GM18870 (cell line): ENCODE measurements around the gene INHA.

Source experiments
- ATAC-seq: cut with Tn5 transposase; IDR thresholded peaks from one replicate; pipeline ENCODE4 v1.9.1; 2021; ENCODE audit warnings: moderate library complexity; ENCODE audit not compliant: unreplicated experiment

INHA gene

GRCh38 chr2:219571311-219572236 lies 536 bp upstream of the INHA start, which contains the start of gene OBSL1:
OBSL1 (minus strand) TSS chr2:219571539; CDS start chr2:219571232, 307 bp downstream.
- no peak for ATAC-seq

- no peak for ATAC-seq
Measured at GRCh38 chr2:219573166-219573565, 1.1 kb downstream of the INHA start.

- ATAC-seq: no peak
Measured at GRCh38 chr2:219574484-219575311, 2.6 kb downstream of the INHA start.

- ATAC-seq: no peak
Measured at GRCh38 chr2:219575566-219576504, 3.7 kb downstream of the INHA start.

GRCh38 chr2:219576505-219577388 lies 4.6 kb downstream of the INHA start:
- no peak for ATAC-seq

- ATAC-seq: no peak
Measured at GRCh38 chr2:219578811-219579613, 6.9 kb downstream of the INHA start.

GRCh38 chr2:219581346-219581745 lies 9.2 kb downstream of the INHA start:
- no peak for ATAC-seq

- no peak for ATAC-seq
Measured at GRCh38 chr2:219591091-219591490, 19.0 kb downstream of the INHA start.

GRCh38 chr2:219592736-219593135 lies 20.6 kb downstream of the INHA start:
- no peak for ATAC-seq

- no peak for ATAC-seq
Measured at GRCh38 chr2:219593154-219593553, 21.0 kb downstream of the INHA start.

- ATAC-seq: no peak
Measured at GRCh38 chr2:219595256-219595655, 23.1 kb downstream of the INHA start.

- peak; percentile 5 for ATAC-seq
Measured at GRCh38 chr2:219596954-219597551, 24.9 kb downstream of the INHA start.

- peak; percentile 79 for ATAC-seq
Measured at GRCh38 chr2:219597552-219598307, 25.6 kb downstream of the INHA start, which contains the start of gene STK11IP. STK11IP (plus strand) TSS chr2:219597857; CDS start chr2:219598120, 263 bp downstream.

- ATAC-seq: no peak
Measured at GRCh38 chr2:219598308-219599078, 26.4 kb downstream of the INHA start.

- no peak for ATAC-seq
Measured at GRCh38 chr2:219603771-219604170, 31.7 kb downstream of the INHA start.

- no peak for ATAC-seq
Measured at GRCh38 chr2:219605607-219605954, 33.5 kb downstream of the INHA start.

GRCh38 chr2:219607931-219608330 lies 35.8 kb downstream of the INHA start:
- no peak for ATAC-seq
